Jurkat, Clone E6-1 (cell line): ENCODE measurements around the gene KRT82.
A peak's percentile ranks its signal among the peaks of the same experiment; 100 is the strongest.

Experiments used
- DNase-seq: peaks from one replicate; pipeline ENCODE4 v3.0.0-alpha.2; 2011; ENCODE audit warnings: low read depth, low spot score
- H3K4me3 ChIP-seq: 2 replicates; pipeline ENCODE4 v1.5.1; 2011; ENCODE audit warnings: mild to moderate bottlenecking, low read length, control low read depth, moderate library complexity

The KRT82 gene

GRCh38 chr12:52392465-52393007, 13.6 kb downstream of the KRT82 start:
- H3K4me3 ChIP-seq = no peak overlapping the region
- no peak for DNase-seq

- no peak overlapping the region for H3K4me3 ChIP-seq
- DNase-seq = no peak
Observed at GRCh38 chr12:52391618-52392002, 14.5 kb downstream of the KRT82 start.

GRCh38 chr12:52390739-52391617, 15.2 kb downstream of the KRT82 start:
- DNase-seq = no peak
- no peak overlapping the region for H3K4me3 ChIP-seq

- no peak overlapping the region for H3K4me3 ChIP-seq
- DNase-seq = no peak
Observed at GRCh38 chr12:52389313-52390207, 16.6 kb downstream of the KRT82 start.

GRCh38 chr12:52387859-52388258, 18.3 kb downstream of the KRT82 start:
- DNase-seq = no peak

GRCh38 chr12:52385226-52385702, 20.9 kb downstream of the KRT82 start, which contains the start of gene KRT84:
TSS of gene KRT84 (minus strand) at chr12:52385652. CDS start at chr12:52385585, 67 bp downstream.
- H3K4me3 ChIP-seq = no peak within 1 kb of the TSS
- DNase-seq = no peak

More at GRCh38 chr12:52387859-52388258, 18.3 kb downstream of the KRT82 start:
- H3K4me3 ChIP-seq = no peak overlapping the region

- DNase-seq = peak; percentile 63
- H3K4me3 ChIP-seq = no peak overlapping the region
Observed at GRCh38 chr12:52383331-52383730, 22.8 kb downstream of the KRT82 start.

GRCh38 chr12:52382854-52383253, 23.3 kb downstream of the KRT82 start:
- no peak overlapping the region for H3K4me3 ChIP-seq
- peak; percentile 59 for DNase-seq

- DNase-seq = no peak
- H3K4me3 ChIP-seq = no peak overlapping the region
Observed at GRCh38 chr12:52381206-52381605, 24.9 kb downstream of the KRT82 start.

GRCh38 chr12:52380271-52380694, 25.9 kb downstream of the KRT82 start:
- no peak for DNase-seq
- H3K4me3 ChIP-seq = no peak overlapping the region

- no peak for DNase-seq
- H3K4me3 ChIP-seq = no peak overlapping the region
Observed at GRCh38 chr12:52379536-52379935, 26.6 kb downstream of the KRT82 start.

GRCh38 chr12:52378091-52378490, 28.0 kb downstream of the KRT82 start:
- no peak for DNase-seq
- H3K4me3 ChIP-seq = no peak overlapping the region

- no peak overlapping the region for H3K4me3 ChIP-seq
- no peak for DNase-seq
Observed at GRCh38 chr12:52377266-52377665, 28.9 kb downstream of the KRT82 start.

- DNase-seq = peak; percentile 40
- H3K4me3 ChIP-seq = no peak overlapping the region
Observed at GRCh38 chr12:52372216-52373154, 33.6 kb downstream of the KRT82 start.

GRCh38 chr12:52371716-52372115, 34.4 kb downstream of the KRT82 start:
- DNase-seq = no peak
- H3K4me3 ChIP-seq = no peak overlapping the region

- no peak for DNase-seq
- no peak overlapping the region for H3K4me3 ChIP-seq
Observed at GRCh38 chr12:52370926-52371608, 35.1 kb downstream of the KRT82 start.

GRCh38 chr12:52369809-52370208, 36.3 kb downstream of the KRT82 start:
- DNase-seq = no peak

GRCh38 chr12:52369211-52369610, 36.9 kb downstream of the KRT82 start:
- no peak overlapping the region for H3K4me3 ChIP-seq
- no peak for DNase-seq

More at GRCh38 chr12:52369809-52370208, 36.3 kb downstream of the KRT82 start:
- no peak overlapping the region for H3K4me3 ChIP-seq
